Stomach (tissue), 4 donors: Measurements from ENCODE around the gene RSPRY1.

Source experiments
- POLR2A ChIP-seq, 4 donors: fragments of 450-650 bp; IDR thresholded peaks; one replicate each; pipeline ENCODE4 v1.6.1; 2016; ENCODE audit warnings: antibody characterized with exemption in 4 of 4, control low read depth in 2 of 4, mild to moderate bottlenecking in 1 of 4, moderate library complexity in 1 of 4
- TF ChIP-seq, protein P1 (sequence below), 7 experiments: fragments of 450-650 bp in 4 of 7; fragments of 200-600 bp in 3 of 7; sonication (generic) in 3 of 7; IDR thresholded peaks; one replicate each; pipeline ENCODE4 v1.5.1; 2016 to 2019; ENCODE audit warnings: antibody characterized with exemption in 7 of 7, control low read depth in 2 of 7, mild to moderate bottlenecking in 1 of 7

DNA sequence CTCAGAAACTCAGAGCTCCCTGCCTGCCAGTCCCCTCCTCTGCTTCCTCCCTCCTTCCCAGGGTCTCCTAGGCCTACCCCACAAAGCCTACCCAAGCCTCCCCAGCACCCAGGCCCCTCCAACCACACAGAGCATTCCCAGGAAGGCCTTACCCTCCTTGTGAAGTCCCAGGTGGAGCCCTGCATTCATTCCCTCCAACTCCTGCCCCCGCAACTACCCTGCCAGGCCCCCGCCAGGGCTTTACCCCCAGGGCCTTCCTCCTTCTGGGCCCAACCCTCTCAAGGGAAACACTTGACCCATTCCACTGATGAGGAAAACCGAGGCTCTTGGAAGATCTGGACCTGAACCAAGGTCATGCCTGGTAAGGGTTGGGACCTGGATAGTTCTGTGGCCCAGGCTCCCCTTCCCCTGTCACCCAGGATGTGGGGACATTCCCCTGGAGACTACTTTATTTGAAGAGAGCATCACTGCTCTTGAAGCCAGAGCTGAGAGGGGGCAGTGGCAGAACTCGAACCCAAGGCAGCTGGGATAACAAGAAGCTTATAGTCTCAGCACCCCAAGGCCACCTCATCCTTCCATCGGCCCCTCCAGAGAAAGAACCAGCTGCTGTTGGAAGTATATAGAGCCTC lies 85.9 kb downstream of the RSPRY1 start:
- TF ChIP-seq POLR2A (IDR thresholded peaks at IDR 0.05): no peak
- TF ChIP-seq, protein P1, sequence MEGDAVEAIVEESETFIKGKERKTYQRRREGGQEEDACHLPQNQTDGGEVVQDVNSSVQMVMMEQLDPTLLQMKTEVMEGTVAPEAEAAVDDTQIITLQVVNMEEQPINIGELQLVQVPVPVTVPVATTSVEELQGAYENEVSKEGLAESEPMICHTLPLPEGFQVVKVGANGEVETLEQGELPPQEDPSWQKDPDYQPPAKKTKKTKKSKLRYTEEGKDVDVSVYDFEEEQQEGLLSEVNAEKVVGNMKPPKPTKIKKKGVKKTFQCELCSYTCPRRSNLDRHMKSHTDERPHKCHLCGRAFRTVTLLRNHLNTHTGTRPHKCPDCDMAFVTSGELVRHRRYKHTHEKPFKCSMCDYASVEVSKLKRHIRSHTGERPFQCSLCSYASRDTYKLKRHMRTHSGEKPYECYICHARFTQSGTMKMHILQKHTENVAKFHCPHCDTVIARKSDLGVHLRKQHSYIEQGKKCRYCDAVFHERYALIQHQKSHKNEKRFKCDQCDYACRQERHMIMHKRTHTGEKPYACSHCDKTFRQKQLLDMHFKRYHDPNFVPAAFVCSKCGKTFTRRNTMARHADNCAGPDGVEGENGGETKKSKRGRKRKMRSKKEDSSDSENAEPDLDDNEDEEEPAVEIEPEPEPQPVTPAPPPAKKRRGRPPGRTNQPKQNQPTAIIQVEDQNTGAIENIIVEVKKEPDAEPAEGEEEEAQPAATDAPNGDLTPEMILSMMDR (IDR thresholded peaks at IDR 0.05): no peak
